ENCODE data around the gene OASL. TPM values are rescaled to one million over a fixed set of nuclear protein-coding genes. Genes with fewer than 3 reads are reported as not detected.

Gene OASL
- total RNA-seq, 1 donor from 2014 or later = 21.2 TPM

Other genes with a start within 250 kb of the OASL start
- gene SPPL3, start 134.9 kb downstream of the OASL start, total RNA-seq = 30.2 and 32.7 TPM in 2 replicates
- gene HNF1A, start 60.7 kb downstream of the OASL start, total RNA-seq = not detected in 2 replicates
- 19.9 and 23.2 TPM in 2 replicates for gene C12orf43, start 22.8 kb downstream of the OASL start, total RNA-seq
- 12.0 and 14.5 TPM in 2 replicates for gene P2RX7, start 93.6 kb upstream of the OASL start, total RNA-seq
- 38.3 and 42.0 TPM in 2 replicates for gene P2RX4, start 170.9 kb upstream of the OASL start, total RNA-seq